Neural progenitor cell (in vitro differentiated cells): ENCODE data around the gene GNL1. TPM values are rescaled to one million over a fixed set of nuclear protein-coding genes. Genes with fewer than 3 reads are reported as not detected.

Source experiments
- DNase-seq: peaks from one replicate; pipeline ENCODE4 v3.0.0-alpha.2; 2016; ENCODE audit warnings: low spot score
- H2AFZ ChIP-seq: fragments of 200-600 bp; sonication (generic); replicated peaks from 2 replicates; pipeline ENCODE4 v1.6.1; 2016; ENCODE audit warnings: antibody characterized with exemption
- H3F3A ChIP-seq: fragments of 200-600 bp; sonication (generic); 2 replicates; pipeline ENCODE4 v1.6.1; 2016; ENCODE audit warnings: antibody characterized with exemption, low read depth
- H3K27ac ChIP-seq: fragments of 200-600 bp; sonication (generic); 2 replicates; pipeline ENCODE4 v1.5.1; 2016; ENCODE audit warnings: mild to moderate bottlenecking
- H3K27me3 ChIP-seq: fragments of 200-600 bp; sonication (generic); 2 replicates; pipeline ENCODE4 v1.6.1; 2016; ENCODE audit warnings: mild to moderate bottlenecking, moderate library complexity
- H3K36me3 ChIP-seq: fragments of 200-600 bp; sonication (generic); 2 replicates; pipeline ENCODE4 v1.5.1; 2016
- H3K4me1 ChIP-seq: fragments of 200-600 bp; sonication (generic); 2 replicates; pipeline ENCODE4 v1.6.1; 2016; ENCODE audit warnings: mixed run types
- H3K4me2 ChIP-seq: fragments of 200-600 bp; sonication (generic); 2 replicates; pipeline ENCODE4 v1.6.1; 2016
- H3K4me3 ChIP-seq: fragments of 200-600 bp; sonication (generic); 2 replicates; pipeline ENCODE4 v1.5.1; 2016
- H3K79me2 ChIP-seq: fragments of 200-600 bp; sonication (generic); 2 replicates; pipeline ENCODE4 v1.6.1; 2016; ENCODE audit warnings: low read depth
- H3K9ac ChIP-seq: fragments of 200-600 bp; sonication (generic); 2 replicates; pipeline ENCODE4 v1.6.1; 2016
- H3K9me3 ChIP-seq: fragments of 200-600 bp; sonication (generic); 2 replicates; pipeline ENCODE4 v1.5.1; 2016; ENCODE audit warnings: low read depth
- H4K20me1 ChIP-seq: fragments of 200-600 bp; sonication (generic); 2 replicates; pipeline ENCODE4 v1.6.1; 2016; ENCODE audit warnings: low read depth
- H3K27ac Mint-ChIP-seq: 3 replicates; pipeline ENCODE4 v1.8.0; 2021; ENCODE audit warnings: mixed read lengths
- H3K27me3 Mint-ChIP-seq: 2 replicates; pipeline ENCODE4 v1.8.0; 2022; ENCODE audit warnings: low read depth, mild to moderate bottlenecking, inconsistent platforms, moderate library complexity, mixed read lengths; ENCODE audit not compliant: insufficient read depth
- H3K36me3 Mint-ChIP-seq: 3 replicates; pipeline ENCODE4 v1.8.0; 2021; ENCODE audit warnings: mixed read lengths
- H3K4me1 Mint-ChIP-seq: 3 replicates; pipeline ENCODE4 v1.8.0; 2021; ENCODE audit warnings: mixed read lengths
- H3K4me3 Mint-ChIP-seq: 3 replicates; pipeline ENCODE4 v1.8.0; 2021; ENCODE audit warnings: mild to moderate bottlenecking, moderate library complexity, mixed read lengths
- H3K9me3 Mint-ChIP-seq: 3 replicates; pipeline ENCODE4 v1.8.0; 2020; ENCODE audit warnings: mixed read lengths
- EZH2 ChIP-seq: fragments of 200-600 bp; sonication (generic); IDR thresholded peaks from 2 replicates; pipeline ENCODE4 v1.6.1; 2017; ENCODE audit warnings: antibody characterized with exemption, mild to moderate bottlenecking, moderate library complexity
- EZH2phosphoT487 ChIP-seq: fragments of 200-600 bp; sonication (generic); IDR thresholded peaks from 2 replicates; pipeline ENCODE4 v1.6.1; 2017; ENCODE audit warnings: antibody characterized with exemption
- total RNA-seq: library from RNA; depleted of rRNA; stranded (reverse); fragments of >200 nt; gene quantifications from 2 replicates; pipeline ENCODE4 v1.2.3, GENCODE V29; 2015; ENCODE audit warnings: low replicate concordance
- TF ChIP-seq, protein P1 (sequence below): fragments of 200-600 bp; sonication (generic); IDR thresholded peaks from 2 replicates; pipeline ENCODE4 v1.5.1; 2017; ENCODE audit warnings: antibody characterized with exemption, mild to moderate bottlenecking

Gene GNL1
- total RNA-seq, 1 donor from 2014 or later, result 23.7 TPM

DNA sequence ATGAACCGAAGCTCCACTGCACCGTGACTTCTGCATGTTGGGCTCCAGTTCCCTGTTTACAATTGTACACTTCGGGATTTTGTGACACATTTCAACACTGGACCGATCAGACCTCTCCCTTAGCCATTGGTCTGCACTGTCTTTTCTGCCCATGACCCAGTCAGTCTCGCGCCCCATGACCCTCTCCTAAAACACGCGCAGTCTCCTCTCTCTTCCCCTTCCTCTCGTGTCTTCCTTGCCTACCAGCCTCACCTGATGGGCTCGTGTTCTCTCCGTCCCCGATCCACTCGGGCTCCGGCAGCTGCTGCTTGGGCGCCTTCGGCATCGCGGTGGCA lies 14.4 kb upstream of the GNL1 start:
- Histone ChIP-seq H3K4me3 (peak overlapping the region; percentile 75), H3K9me3 (no peaks in the 10 kb centered on the region), H2AFZ (peak overlapping the region; percentile 77), H3K27me3 (peaks cover 15% of the 10 kb centered on the region), H4K20me1 (peaks cover 45% of the 10 kb centered on the region), H3F3A (peaks cover 3% of the 10 kb centered on the region), H3K27ac (no peak overlapping the region), H3K36me3 (no peaks in the 10 kb centered on the region), H3K79me2 (peaks cover 44% of the 10 kb centered on the region), H3K4me1 (peaks cover 9% of the 10 kb centered on the region), H3K9ac (no peak overlapping the region), H3K4me2 (peak overlapping the region; percentile 96)
- TF ChIP-seq EZH2phosphoT487 (no peak), EZH2 (no peak)
- TF ChIP-seq, protein P1, sequence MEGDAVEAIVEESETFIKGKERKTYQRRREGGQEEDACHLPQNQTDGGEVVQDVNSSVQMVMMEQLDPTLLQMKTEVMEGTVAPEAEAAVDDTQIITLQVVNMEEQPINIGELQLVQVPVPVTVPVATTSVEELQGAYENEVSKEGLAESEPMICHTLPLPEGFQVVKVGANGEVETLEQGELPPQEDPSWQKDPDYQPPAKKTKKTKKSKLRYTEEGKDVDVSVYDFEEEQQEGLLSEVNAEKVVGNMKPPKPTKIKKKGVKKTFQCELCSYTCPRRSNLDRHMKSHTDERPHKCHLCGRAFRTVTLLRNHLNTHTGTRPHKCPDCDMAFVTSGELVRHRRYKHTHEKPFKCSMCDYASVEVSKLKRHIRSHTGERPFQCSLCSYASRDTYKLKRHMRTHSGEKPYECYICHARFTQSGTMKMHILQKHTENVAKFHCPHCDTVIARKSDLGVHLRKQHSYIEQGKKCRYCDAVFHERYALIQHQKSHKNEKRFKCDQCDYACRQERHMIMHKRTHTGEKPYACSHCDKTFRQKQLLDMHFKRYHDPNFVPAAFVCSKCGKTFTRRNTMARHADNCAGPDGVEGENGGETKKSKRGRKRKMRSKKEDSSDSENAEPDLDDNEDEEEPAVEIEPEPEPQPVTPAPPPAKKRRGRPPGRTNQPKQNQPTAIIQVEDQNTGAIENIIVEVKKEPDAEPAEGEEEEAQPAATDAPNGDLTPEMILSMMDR, result no peak
- Mint-ChIP-seq H3K4me1 (peaks cover 21% of the 10 kb centered on the region), H3K9me3 (no peaks in the 10 kb centered on the region), H3K4me3 (peak overlapping the region; percentile 99), H3K36me3 (no peaks in the 10 kb centered on the region), H3K27me3 (peaks cover 3% of the 10 kb centered on the region), H3K27ac (no peak overlapping the region)
- DNase-seq, result peak; percentile 11

DNA sequence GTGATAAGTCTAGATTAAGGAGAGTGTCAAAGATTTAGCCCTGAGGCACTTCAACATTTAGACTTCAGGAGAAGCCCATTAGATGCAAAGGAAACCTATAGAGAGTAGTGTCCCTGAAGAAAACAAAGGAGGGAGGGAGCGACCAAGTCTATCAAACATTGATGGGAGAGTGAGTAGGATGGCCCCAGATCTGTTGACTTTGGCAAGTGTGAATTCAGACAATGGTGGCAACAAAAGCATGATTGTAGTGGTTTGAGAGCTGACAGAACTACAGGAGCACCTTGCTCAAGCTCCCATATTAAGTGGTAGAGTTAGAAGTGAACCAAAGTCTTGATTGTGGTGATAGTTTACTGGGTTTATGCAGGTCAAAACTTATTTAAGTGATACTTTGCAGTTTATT lies 14.0 kb upstream of the GNL1 start:
- H3K27me3 ChIP-seq, result peaks cover 15% of the 10 kb centered on the region
- Mint-ChIP-seq H3K9me3 (no peaks in the 10 kb centered on the region), H3K36me3 (no peaks in the 10 kb centered on the region), H3K27me3 (peaks cover 3% of the 10 kb centered on the region), H3K4me1 (peaks cover 21% of the 10 kb centered on the region), H3K4me3 (peak overlapping the region; percentile 99), H3K27ac (no peak overlapping the region)
- H3K36me3 ChIP-seq, result no peaks in the 10 kb centered on the region
- H3K79me2 ChIP-seq, result peaks cover 39% of the 10 kb centered on the region
- peaks cover 6% of the 10 kb centered on the region for H3F3A ChIP-seq
- H3K4me1 ChIP-seq, result peaks cover 9% of the 10 kb centered on the region
- no peaks in the 10 kb centered on the region for H3K9me3 ChIP-seq
- DNase-seq, result peak; percentile 11
- peaks cover 40% of the 10 kb centered on the region for H4K20me1 ChIP-seq
- H3K27ac ChIP-seq, result no peak overlapping the region
- peak overlapping the region; percentile 75 for H3K4me3 ChIP-seq
- no peak overlapping the region for H3K9ac ChIP-seq
- no peak for TF ChIP-seq EZH2phosphoT487
- TF ChIP-seq, protein P1, result no peak
- TF ChIP-seq EZH2, result no peak
- H3K4me2 ChIP-seq, result peak overlapping the region; percentile 96
- H2AFZ ChIP-seq, result no peak overlapping the region

DNA sequence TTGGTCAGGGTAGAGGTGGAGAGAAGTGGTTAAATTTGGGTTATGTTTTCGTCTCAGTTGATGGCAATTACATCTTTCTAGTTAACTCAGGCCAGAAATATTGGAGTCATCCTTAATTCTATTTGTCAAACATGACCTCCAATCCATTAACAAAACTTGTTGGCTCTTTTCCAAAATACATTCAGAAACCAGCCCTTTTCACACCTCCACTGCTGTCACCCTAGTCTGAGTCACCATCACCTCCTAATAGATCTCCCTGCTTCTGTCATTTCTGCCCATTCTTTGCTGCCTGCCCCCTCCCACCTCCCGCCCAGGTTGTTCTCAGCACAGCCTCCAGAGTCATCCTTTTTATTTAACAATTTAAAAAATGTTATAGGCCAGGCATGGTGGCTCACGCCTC lies 12.0 kb upstream of the GNL1 start:
- H3K4me1 Mint-ChIP-seq, result peaks cover 19% of the 10 kb centered on the region
- no peaks in the 10 kb centered on the region for H3K9me3 ChIP-seq
- H3K27me3 ChIP-seq, result peaks cover 15% of the 10 kb centered on the region
- H3K9me3 Mint-ChIP-seq, result no peaks in the 10 kb centered on the region
- TF ChIP-seq EZH2phosphoT487 (no peak), EZH2 (no peak)
- TF ChIP-seq, protein P1, result no peak
- H3K9ac ChIP-seq, result no peak overlapping the region
- H3F3A ChIP-seq, result peaks cover 6% of the 10 kb centered on the region
- H4K20me1 ChIP-seq, result peaks cover 20% of the 10 kb centered on the region
- peaks cover 19% of the 10 kb centered on the region for H3K79me2 ChIP-seq
- H3K4me3 Mint-ChIP-seq, result no peak overlapping the region
- H2AFZ ChIP-seq, result no peak overlapping the region
- H3K36me3 Mint-ChIP-seq, result peaks cover 2% of the 10 kb centered on the region
- no peak overlapping the region for H3K27ac Mint-ChIP-seq
- H3K36me3 ChIP-seq, result no peaks in the 10 kb centered on the region
- H3K4me2 ChIP-seq, result no peak overlapping the region
- peaks cover 3% of the 10 kb centered on the region for H3K27me3 Mint-ChIP-seq
- no peak for DNase-seq
- H3K27ac ChIP-seq, result no peak overlapping the region
- peaks cover 9% of the 10 kb centered on the region for H3K4me1 ChIP-seq
- no peak overlapping the region for H3K4me3 ChIP-seq

DNA sequence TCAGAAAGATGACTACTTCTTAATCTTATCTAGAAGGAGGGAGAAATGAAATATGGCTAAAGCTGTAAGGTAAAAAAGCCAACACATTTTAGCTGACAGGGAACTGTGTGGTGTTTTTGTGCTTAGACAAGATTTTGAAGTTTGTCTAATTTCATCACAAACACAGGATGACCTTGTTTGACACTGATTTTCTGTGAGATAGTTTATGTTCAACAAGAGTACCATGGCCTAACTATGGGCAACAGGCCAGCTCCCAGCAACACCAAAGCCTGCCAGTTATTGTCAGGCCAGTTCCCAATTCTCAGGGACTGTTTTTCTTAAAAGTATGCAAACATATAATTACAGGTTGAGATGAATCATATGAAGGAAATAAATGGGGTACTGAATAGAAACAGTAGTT lies 9.5 kb upstream of the GNL1 start:
- Histone ChIP-seq H3K27ac (no peak overlapping the region), H3K27me3 (peaks cover 13% of the 10 kb centered on the region), H3K79me2 (no peaks in the 10 kb centered on the region), H2AFZ (no peak overlapping the region), H3K4me1 (peaks cover 3% of the 10 kb centered on the region), H4K20me1 (no peaks in the 10 kb centered on the region), H3K4me3 (no peak overlapping the region), H3K4me2 (no peak overlapping the region), H3K9ac (no peak overlapping the region), H3K9me3 (no peaks in the 10 kb centered on the region), H3K36me3 (no peaks in the 10 kb centered on the region), H3F3A (peaks cover 8% of the 10 kb centered on the region)
- no peak overlapping the region for H3K27ac Mint-ChIP-seq
- no peak for DNase-seq
- H3K4me3 Mint-ChIP-seq, result no peak overlapping the region
- peaks cover 2% of the 10 kb centered on the region for H3K4me1 Mint-ChIP-seq
- H3K36me3 Mint-ChIP-seq, result peaks cover 14% of the 10 kb centered on the region
- H3K27me3 Mint-ChIP-seq, result peaks cover 3% of the 10 kb centered on the region
- no peaks in the 10 kb centered on the region for H3K9me3 Mint-ChIP-seq
- TF ChIP-seq, protein P1, result no peak
- TF ChIP-seq EZH2 (no peak), EZH2phosphoT487 (no peak)
